Measurements from ENCODE around the gene JARID2. TPM values are rescaled to one million over a fixed set of nuclear protein-coding genes. Genes with fewer than 3 reads are reported as not detected.

The JARID2 gene
- total and polyA plus RNA-seq, 4 donors: 3.8 to 14.8 (median 12.0) TPM

DNA sequence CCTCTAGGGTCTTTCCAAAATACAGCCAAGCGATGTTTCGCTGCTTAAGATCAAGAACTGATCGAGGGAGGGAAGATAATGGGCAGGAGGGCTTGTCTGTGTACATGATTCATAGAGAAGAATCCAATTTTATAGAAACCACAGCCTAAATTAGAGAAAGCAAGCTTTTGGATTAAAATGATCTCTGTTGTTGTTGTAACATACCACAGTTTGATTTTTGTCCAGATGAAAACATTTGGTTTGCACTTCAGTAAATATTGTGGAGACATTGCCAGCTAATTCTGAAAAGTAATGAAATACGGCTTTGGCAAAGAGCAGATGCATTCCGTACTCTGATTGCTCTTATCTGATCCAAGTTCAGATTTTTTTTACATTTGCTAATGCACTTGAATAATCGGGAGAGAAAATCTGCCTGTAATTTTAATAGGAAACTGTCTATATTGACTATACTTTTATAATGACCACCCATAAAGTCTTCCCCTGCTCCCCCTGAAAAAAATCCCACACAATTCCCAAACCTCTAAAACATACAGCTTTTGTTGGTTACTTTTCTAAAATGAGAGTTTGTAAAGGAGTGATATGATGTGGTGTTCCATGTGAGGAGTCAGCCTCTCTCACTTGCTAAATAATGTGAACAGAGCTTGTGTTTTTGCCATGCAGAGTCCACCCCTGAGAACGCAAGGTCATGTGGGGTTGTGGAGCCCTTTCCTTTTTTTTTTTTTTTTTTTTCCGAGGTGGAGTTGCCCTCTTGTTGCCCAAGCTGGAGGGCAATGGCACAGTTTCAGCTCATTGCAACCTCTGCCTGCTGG, 217.1 kb downstream of the JARID2 start:
- DNase-seq: peak in 2 of 3 donors; percentile 91 to 92
- Histone ChIP-seq H3K36me3 (ENCODE audit: control insufficient read depth in 4 of 4, insufficient read depth in 4 of 4, low read length in 4 of 4) (no peaks in the 10 kb centered on the region), H3K9me3 (ENCODE audit: control insufficient read depth in 4 of 4, insufficient read depth in 3 of 4, low read length in 3 of 4) (no peaks in the 10 kb centered on the region), H3K27me3 (ENCODE audit: control insufficient read depth in 3 of 3, insufficient read depth in 3 of 3, low read length in 2 of 3) (no peaks in the 10 kb centered on the region), H3K4me1 (ENCODE audit: control insufficient read depth in 5 of 5, insufficient read depth in 5 of 5, low read length in 5 of 5) (peaks cover 3 to 53% (median 16%) of the 10 kb centered on the region in 5 donors), H3K27ac (ENCODE audit: low read depth in 1 of 2, low read length in 1 of 2) (no peak overlapping the region), H3K4me3 (no peak overlapping the region), H3K9ac (ENCODE audit: insufficient read depth in 1 of 2, low read length in 2 of 2) (peak overlapping the region in 1 of 2 donors; percentile 23)
- ATAC-seq (ENCODE audit: insufficient read depth, low FRiP score): no peak
- TF ChIP-seq, protein P1, sequence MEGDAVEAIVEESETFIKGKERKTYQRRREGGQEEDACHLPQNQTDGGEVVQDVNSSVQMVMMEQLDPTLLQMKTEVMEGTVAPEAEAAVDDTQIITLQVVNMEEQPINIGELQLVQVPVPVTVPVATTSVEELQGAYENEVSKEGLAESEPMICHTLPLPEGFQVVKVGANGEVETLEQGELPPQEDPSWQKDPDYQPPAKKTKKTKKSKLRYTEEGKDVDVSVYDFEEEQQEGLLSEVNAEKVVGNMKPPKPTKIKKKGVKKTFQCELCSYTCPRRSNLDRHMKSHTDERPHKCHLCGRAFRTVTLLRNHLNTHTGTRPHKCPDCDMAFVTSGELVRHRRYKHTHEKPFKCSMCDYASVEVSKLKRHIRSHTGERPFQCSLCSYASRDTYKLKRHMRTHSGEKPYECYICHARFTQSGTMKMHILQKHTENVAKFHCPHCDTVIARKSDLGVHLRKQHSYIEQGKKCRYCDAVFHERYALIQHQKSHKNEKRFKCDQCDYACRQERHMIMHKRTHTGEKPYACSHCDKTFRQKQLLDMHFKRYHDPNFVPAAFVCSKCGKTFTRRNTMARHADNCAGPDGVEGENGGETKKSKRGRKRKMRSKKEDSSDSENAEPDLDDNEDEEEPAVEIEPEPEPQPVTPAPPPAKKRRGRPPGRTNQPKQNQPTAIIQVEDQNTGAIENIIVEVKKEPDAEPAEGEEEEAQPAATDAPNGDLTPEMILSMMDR (IDR thresholded peaks at IDR 0.05; ENCODE audit: control extremely low read depth, extremely low read depth): no peak
- 55 to 69% methylated on average over 8 of the region's 8 CpGs for WGBS, 2 donors

DNA sequence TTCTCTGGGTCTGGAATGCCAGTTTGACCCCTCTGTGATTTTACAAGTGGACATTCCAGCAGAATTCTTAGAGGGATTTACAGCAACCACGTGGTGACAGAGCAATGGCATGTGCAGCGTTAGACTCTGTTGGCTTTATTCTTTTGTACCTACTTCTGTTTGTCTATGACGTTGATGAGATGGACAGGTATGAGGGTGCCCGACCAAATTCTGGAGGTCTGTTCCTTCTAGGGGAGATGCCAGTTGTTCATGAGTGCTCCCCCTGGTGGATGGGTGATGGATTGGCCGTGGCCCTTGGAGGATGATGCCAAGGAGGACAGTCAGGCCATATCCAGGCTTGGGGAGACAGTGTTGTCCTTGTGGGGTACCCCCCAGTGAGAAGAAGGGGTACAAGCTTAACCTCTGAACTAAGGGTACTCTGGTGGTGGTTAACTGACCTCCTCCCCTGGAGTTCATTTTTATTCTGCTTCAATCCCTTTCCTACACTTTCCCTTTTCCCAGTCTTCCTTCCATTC, 218.4 kb downstream of the JARID2 start:
- Histone ChIP-seq H3K27me3 (ENCODE audit: control insufficient read depth in 3 of 3, insufficient read depth in 3 of 3, low read length in 2 of 3) (no peaks in the 10 kb centered on the region), H3K27ac (ENCODE audit: low read depth in 1 of 2, low read length in 1 of 2) (no peak overlapping the region), H3K4me3 (no peak overlapping the region), H3K9ac (ENCODE audit: insufficient read depth in 1 of 2, low read length in 2 of 2) (no peak overlapping the region), H3K4me1 (ENCODE audit: control insufficient read depth in 5 of 5, insufficient read depth in 5 of 5, low read length in 5 of 5) (peaks cover 3 to 45% (median 11%) of the 10 kb centered on the region in 5 donors), H3K36me3 (ENCODE audit: control insufficient read depth in 4 of 4, insufficient read depth in 4 of 4, low read length in 4 of 4) (peaks cover 0 to 7% (median 3%) of the 10 kb centered on the region in 4 donors), H3K9me3 (ENCODE audit: control insufficient read depth in 4 of 4, insufficient read depth in 3 of 4, low read length in 3 of 4) (no peaks in the 10 kb centered on the region)
- DNase-seq (no peak), ATAC-seq (ENCODE audit: insufficient read depth, low FRiP score) (no peak)
- WGBS, 2 donors: 74 to 80% methylated on average over 5 of the region's 5 CpGs
- TF ChIP-seq, protein P1 (IDR thresholded peaks at IDR 0.05; ENCODE audit: control extremely low read depth, extremely low read depth): peak; percentile 13

DNA sequence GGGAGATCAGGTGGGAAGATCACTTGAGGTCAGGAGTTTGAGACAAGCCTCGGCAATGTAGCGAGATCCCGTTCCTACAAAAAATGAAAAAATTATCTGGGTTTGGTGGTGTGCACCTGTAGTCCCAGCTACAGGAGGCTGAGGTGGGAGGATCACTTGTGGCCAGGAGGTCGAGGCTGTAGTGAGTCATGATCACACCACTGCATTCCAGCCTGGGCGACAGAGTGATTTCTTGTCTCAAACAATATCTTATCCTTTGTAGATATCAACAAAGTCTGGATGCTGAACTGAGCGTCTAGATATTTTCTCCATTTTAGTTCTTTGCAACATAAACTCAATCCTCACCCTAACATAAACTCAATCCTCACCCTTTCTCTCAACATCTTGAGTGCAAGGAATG, 219.3 kb downstream of the JARID2 start:
- WGBS, 2 donors: 78 to 79% methylated on average over 6 of the region's 6 CpGs

More for the DNA sequence above, 219.3 kb downstream of the JARID2 start:
- Histone ChIP-seq H3K4me3 (no peak overlapping the region), H3K9ac (ENCODE audit: insufficient read depth in 1 of 2, low read length in 2 of 2) (no peak overlapping the region), H3K9me3 (ENCODE audit: control insufficient read depth in 4 of 4, insufficient read depth in 3 of 4, low read length in 3 of 4) (no peaks in the 10 kb centered on the region), H3K4me1 (ENCODE audit: control insufficient read depth in 5 of 5, insufficient read depth in 5 of 5, low read length in 5 of 5) (peaks cover 3 to 39% (median 11%) of the 10 kb centered on the region in 5 donors), H3K27ac (ENCODE audit: low read depth in 1 of 2, low read length in 1 of 2) (no peak overlapping the region), H3K27me3 (ENCODE audit: control insufficient read depth in 3 of 3, insufficient read depth in 3 of 3, low read length in 2 of 3) (no peaks in the 10 kb centered on the region), H3K36me3 (ENCODE audit: control insufficient read depth in 4 of 4, insufficient read depth in 4 of 4, low read length in 4 of 4) (peaks cover 0 to 8% (median 5%) of the 10 kb centered on the region in 4 donors)
- TF ChIP-seq, protein P1 (IDR thresholded peaks at IDR 0.05; ENCODE audit: control extremely low read depth, extremely low read depth): no peak
- DNase-seq (no peak), ATAC-seq (ENCODE audit: insufficient read depth, low FRiP score) (no peak)
